GM21360 (cell line): ENCODE data around the gene ITPR3.

Experiments
- ATAC-seq: cut with Tn5 transposase; IDR thresholded peaks from one replicate; pipeline ENCODE4 v1.9.1; 2021; ENCODE audit warnings: mild to moderate bottlenecking, moderate library complexity; ENCODE audit not compliant: unreplicated experiment

ITPR3 gene

GRCh38 chr6:33620856-33621710 lies at the start of gene ITPR3:
ITPR3 (plus strand) TSS chr6:33621322; CDS start chr6:33621603, 281 bp downstream.
- peak; percentile 49 for ATAC-seq

DNA sequence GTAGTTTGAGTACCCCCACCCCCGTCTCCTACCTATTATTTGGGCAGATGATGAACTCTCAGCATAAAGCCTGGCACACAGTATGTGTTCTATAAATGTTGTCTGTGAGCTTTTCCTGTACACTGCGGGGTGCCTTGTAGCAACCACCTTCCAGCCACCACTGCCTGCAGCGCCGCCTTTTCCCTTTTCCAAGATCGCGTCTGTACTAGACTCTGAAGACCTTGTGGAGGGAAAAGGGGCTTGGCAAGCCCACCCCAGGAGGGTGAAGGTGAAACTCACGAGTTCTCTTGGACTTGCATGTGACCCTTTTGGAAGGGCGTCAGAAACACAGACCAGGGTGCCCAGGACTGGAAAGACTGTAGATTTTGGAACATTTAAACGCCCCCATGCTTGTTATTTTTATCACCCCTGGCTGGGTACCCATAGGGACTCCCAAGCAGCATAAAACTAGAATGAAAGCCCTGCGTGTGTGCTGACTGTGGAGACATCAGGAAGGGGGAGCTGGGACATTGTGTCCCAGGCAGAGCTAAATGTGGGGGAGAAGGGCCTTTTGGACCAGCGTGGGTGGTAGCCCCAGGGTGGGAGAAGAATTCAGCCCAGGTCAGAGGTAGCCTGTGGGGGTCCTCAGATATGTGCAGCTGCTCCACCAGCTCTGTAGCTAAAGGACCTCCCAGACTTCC lies 49.3 kb upstream of the ITPR3 start:
- ATAC-seq = no peak

DNA sequence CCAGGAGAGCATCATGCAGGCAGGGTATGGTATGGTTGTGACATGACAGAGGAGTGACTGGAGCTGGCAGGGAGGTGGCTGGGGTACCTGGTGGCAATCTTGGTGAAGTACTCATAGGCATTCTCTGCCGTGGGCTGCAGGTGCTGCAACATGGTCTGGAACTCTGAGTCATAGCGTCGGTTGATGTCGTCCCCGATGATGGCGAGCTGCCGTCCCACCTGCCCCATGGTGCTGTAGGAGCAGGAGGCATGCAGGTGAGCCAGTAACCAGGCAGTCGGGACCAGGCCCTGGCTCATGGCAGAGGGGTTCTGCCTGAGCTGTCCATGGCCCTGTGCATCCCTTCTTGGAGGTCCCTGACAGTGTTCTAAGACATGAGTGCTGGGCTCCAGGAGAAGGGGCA lies 45.9 kb upstream of the ITPR3 start:
- ATAC-seq = no peak

DNA sequence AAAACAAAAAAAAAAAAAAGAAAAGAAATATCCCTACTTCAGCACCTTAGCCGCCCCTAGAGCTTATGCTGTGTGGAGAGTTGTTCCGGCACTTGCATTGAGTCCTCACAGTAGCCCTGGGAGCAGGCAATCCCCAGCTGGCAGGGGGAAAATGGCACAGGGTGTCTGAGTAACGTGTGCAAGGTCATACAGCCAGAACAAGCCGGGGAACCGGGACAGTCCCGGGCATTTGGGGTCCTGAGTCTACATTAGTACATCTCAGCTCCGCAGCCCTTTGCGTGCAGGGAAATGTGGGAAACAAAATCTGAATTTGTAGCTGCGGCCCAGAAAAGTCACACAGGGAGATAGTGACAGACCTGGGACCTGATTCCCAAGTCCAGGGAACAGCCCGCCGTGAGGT lies 44.5 kb upstream of the ITPR3 start:
- no peak for ATAC-seq

DNA sequence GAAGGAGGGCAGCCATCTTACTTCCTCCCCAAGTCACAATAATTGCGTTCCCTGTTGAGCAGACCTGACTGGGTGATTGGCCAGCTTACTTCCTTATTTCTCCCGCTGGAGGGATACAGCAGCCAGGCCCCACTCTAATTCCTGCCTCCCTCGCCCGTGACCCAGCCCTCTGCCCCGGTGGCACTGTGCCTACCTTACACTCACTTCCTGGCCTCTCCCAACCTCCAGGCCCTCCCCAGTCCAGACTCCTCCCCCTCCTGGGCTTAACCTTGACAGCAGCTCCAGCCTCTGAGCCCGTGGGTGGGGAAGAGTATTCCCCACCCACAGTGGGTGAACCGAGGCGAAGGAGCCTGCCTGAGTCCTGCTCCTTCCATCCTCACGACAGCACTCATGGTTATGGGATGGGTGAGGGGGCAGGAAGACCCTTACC lies 44.0 kb upstream of the ITPR3 start:
- ATAC-seq = no peak

- ATAC-seq = no peak
Measured at GRCh38 chr6:33577718-33578117, 43.4 kb upstream of the ITPR3 start.

GRCh38 chr6:33578164-33578563 lies 43.0 kb upstream of the ITPR3 start:
- ATAC-seq = no peak

GRCh38 chr6:33578588-33579011 lies 42.5 kb upstream of the ITPR3 start:
- ATAC-seq = no peak

DNA sequence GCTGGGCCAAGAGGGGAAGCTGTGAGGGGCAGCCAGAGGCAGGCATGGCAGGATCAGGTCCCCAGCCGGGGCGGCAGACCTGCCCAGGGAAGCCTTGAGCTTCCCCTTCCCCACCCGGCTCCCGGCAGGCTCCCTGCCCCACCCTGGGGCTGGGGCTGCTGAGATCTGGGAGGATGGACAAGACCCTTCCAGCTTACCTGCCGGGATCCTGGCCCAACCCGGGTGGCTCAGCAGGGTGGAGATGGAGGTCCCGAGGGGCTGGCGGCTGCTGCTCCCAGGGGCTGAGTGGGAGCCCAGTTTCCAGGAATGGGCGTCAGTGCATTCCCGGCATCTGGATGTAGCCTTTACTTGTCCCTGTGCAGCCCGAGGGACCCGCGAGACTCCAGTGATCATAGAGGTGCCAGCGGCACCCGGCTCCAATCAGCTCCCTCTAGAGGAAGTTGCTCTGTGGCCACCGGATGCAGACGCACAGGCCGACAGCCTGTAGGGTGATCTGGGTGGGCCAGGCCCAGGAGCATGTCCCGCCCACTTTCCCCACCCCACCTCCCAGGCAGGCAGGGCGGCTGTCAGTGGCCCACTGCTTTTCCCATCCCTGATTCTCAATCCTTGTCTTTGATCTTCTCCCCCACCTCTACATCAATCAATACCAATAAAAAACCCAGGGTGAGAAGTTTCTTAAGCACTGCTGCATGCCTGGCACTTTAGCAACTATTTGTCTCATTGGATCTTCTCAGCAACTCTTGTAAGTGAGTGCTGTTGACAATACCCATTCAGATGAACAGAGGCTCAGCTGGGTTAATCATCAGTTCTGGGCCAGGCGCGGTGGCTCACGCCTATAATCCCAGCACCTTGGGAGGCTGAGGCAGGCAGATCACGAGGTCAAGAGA lies 41.1 kb upstream of the ITPR3 start, which contains the start of gene BAK1:
Gene BAK1, minus strand, starts transcription at position 449 of the 887 bp plus-strand sequence. CDS start 2,672 bp downstream, outside the sequence.
- ATAC-seq = peak; percentile 91

DNA sequence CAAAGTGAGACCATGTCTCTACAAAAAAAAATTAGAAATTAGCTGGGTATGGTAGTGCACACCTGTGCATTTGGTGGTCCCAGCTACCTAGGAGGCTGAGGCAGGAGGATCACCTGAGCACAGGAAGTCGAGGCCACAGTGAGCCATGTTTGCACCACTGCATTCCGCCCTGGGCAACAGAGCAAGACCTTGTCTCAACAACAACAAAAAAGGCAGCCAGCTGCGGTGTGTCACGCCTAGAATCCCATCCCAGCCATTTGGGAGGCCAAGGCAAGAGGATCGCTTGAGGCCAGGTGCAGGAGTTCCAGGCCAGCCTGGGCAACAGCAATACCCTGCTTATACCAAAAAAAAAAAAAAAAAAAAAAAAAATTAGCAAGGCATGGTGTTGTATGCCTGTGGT lies 39.9 kb upstream of the ITPR3 start:
- no peak for ATAC-seq

GRCh38 chr6:33583591-33584155 lies 37.4 kb upstream of the ITPR3 start:
- ATAC-seq = no peak

GRCh38 chr6:33584700-33585402 lies 36.3 kb upstream of the ITPR3 start:
- no peak for ATAC-seq

DNA sequence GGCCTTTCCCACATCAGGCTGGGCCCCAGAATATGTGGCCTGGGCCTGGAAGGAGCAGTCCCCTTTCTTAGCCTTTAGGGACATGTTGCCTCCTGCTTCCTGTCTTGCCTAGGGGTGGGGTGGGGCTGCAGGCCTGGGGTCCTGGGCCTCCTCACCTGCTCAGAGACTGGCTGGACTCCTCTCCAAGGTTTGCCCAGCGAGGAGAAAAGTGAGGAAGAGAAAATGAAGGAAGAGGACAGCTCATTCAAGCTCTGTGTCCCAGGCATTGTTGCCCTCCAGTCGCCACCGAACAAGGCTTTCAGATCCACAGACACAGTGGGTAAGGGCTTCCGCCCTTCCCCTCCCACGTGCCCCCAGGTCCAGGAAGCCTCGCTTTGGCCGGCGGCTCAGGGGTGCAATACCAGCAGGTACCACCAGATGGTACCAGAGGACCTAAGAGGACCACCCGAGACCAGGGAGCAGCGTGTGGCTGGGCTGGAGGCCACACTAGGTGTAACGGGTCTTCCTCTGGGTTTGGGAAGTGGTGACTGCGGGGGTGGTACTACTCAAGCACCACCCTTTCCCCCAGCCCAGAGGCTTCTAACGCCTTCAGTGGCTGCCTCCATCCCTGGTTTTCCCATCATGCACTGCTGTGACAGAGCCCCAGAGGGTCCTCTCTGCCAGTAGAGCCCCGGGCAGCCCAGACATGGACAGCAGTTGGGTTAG lies 35.6 kb upstream of the ITPR3 start:
- ATAC-seq = peak; percentile 50

DNA sequence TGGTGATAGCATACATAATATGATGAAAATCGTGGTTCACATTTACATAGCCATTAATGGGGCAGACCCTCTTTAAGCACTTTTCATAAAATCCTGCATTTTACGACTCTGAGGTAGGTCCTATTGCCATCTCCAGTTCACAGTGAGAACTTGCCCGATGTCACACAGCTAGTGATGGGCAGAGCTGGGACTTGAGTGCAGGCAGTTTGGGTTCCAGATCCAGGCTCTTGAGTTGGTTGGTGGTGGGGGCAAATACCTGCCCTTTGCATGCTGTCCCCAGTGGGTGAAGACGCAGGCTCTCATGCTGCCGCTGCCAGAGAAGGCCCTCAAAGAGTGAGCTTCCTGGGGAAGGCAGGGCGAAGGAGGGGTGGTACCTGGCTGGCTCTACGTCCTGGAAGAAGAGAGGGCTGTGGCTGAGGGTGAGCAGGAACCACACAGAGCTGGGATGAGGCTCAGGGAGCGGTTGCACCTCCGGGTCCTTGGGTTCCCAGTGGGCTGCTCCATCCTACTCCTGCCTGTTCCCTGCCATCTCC lies 34.9 kb upstream of the ITPR3 start:
- ATAC-seq = no peak

DNA sequence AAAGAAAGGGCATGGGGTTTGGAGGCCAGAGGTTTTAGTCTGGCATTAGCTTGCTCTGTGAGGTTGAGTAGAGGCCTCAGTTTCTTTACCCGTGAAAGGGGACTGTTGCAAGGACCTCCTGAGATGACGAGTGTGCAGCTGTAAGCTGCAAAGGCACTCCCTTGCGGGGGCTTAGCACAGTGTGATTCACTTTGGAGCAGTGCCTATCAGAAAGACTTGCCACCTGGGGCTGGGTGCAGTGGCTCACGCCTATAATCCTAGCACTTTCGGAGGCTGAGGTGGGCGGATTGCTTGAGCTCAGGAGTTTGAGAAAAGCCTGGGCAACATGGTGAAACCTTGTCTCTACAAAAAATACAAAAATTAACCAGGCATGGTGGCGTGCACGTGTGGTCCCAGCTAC lies 33.6 kb upstream of the ITPR3 start:
- ATAC-seq = no peak

- no peak for ATAC-seq
Measured at GRCh38 chr6:33588894-33589293, 32.2 kb upstream of the ITPR3 start.

DNA sequence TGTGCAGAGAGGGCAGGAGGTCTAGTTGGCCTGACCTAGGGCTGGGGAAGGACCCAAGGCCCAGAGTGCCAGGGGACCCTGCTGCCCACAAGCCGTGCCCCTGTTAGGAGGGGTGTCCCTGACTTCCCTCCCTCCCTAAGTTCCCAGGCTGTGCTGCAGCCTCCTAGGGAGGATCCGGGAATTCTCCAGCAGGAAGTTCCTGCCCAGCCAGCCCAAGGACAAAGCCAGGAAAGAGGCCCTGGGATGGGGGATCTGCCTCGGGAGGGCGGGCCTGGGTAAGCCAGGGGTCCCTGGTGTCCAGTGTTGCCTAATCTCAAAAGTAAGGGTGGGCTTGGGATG lies 31.8 kb upstream of the ITPR3 start:
- no peak for ATAC-seq

DNA sequence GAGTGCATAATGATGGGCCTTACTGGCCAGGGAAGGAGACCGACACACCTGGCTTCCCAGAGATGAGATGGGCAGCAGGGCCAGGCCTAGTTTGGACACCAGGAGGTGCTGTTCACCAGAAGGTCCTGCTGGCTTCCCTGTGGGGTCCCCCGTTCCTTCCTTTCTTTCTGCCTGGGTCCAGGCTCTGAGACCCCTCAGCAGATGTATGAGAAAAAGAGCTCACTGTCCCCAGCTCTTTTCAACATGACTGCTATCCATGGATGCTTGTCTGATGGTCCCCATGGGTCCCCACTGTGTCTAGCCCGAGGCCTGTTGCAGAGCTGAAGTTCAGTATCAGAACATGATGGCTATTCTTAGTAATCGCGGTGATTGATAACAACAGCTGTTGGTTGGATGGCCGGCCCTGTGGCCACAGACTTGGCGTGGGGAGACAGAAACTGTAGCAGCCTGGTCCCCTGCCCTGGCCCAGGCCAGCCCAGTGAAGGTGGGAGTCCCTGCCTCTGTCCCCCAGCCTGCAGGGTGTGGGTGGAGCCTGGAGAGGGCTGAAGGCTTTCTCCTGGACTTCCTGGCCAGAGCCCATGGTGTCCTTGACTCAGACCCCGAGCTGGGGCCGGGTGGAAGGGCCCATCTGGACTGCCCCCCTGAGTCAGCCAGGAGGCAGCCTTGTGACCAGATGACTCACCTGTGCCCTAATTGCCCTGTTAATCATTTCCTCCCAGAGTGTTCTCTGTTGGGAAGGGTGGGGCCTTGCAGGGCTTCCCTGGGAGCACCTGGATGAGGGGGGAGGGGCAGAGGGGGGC lies 31.2 kb upstream of the ITPR3 start:
- ATAC-seq = no peak
